ENCODE measurements around the gene ACOT7.

DNA sequence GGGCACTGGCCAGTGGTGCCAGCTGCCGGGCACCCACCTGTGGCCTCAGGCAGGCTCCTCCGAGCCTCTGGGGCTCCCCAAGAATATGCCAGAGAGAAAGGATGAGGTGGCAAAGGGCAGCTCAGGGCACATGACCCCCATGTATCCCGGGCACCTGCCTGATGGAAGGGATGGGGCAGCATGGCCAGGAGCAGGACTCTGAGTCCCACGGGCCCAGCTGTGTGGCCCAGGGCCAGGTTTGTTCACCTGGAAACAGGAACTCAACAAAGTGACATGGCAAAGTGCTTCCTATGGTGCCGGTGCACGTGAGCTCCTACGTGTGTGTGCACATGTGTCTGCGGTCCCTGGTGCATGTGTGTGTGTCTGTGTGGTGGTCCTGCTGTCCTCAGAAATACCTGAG is 123.2 kb downstream of the ACOT7 start:
- TF ChIP-seq HDAC2 (CRISPR knock-in tag; IDR thresholded peaks at IDR 0.05), result no peak
- TF ChIP-seq, protein P1, sequence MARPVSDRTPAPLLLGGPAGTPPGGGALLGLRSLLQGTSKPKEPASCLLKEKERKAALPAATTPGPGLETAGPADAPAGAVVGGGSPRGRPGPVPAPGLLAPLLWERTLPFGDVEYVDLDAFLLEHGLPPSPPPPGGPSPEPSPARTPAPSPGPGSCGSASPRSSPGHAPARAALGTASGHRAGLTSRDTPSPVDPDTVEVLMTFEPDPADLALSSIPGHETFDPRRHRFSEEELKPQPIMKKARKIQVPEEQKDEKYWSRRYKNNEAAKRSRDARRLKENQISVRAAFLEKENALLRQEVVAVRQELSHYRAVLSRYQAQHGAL (CRISPR knock-in tag; IDR thresholded peaks at IDR 0.05; ENCODE audit: not compliant biosample characterization), result no peak
- no peak for TF ChIP-seq ERF (CRISPR knock-in tag; IDR thresholded peaks at IDR 0.05)

Data from HepG2 (cell line).